GM12878 (cell line): ENCODE measurements around the gene SLC24A3. TPM values are rescaled to one million over a fixed set of nuclear protein-coding genes. Genes with fewer than 3 reads are reported as not detected.

Source experiments
- ATAC-seq: fragments of 200-7000 bp; cut with Tn5 transposase; 3 replicates; pipeline ENCODE4 v1.9.1; 2020; ENCODE audit warnings: mild to moderate bottlenecking, moderate library complexity
- BruUV-seq: library from RNA; stranded (reverse); fragments of 400-500 nt; replicated peaks from 2 replicates; lab custom pipeline; 2021; lab: Mats Ljungman, UMichigan
- CTCF ChIA-PET: fragments of 300-600 bp; sonication (Branson Sonifier 250); formaldehyde crosslinking; extraction: SDS; loops from one replicate; lab custom pipeline; 2021; ENCODE audit warnings: inconsistent platforms; lab: Yijun Ruan, JAX
- POLR2A ChIA-PET: fragments of 350-600 bp; formaldehyde crosslinking; extraction: SDS; loops from one replicate; lab custom pipeline; 2021; ENCODE audit warnings: inconsistent platforms; lab: Charles Lee
- RAD21 ChIA-PET: fragments of 300-600 bp; sonication (Branson Sonifier 250); formaldehyde crosslinking; loops from one replicate; lab custom pipeline; 2023; ENCODE audit warnings: antibody characterized with exemption; ENCODE audit not compliant: unreplicated experiment; lab: Charles Lee
- SMC1A ChIA-PET: fragments of 300-600 bp; sonication (Branson Sonifier 250); formaldehyde crosslinking; loops from one replicate; lab custom pipeline; 2023; ENCODE audit not compliant: unreplicated experiment, uncharacterized antibody; lab: Charles Lee
- DNase-seq: peaks from one replicate; pipeline ENCODE4 v3.0.0-alpha.2; 2011; ENCODE audit warnings: low read depth, low spot score
- FAIRE-seq: peaks from 3 replicates; lab custom pipeline; 2011; peaks lifted over from hg19 to GRCh38; lab: Jason Lieb, UNC
- H2AFZ ChIP-seq: 2 replicates; pipeline ENCODE4 v1.6.0; 2011; ENCODE audit warnings: low read depth, low read length, control low read depth; ENCODE audit not compliant: control insufficient read depth
- H3K27ac ChIP-seq: 2 replicates; pipeline ENCODE4 v1.5.1; 2011; ENCODE audit warnings: control low read depth; ENCODE audit not compliant: control insufficient read depth, insufficient read depth
- H3K27me3 ChIP-seq, 2 experiments: replicated peaks in 1 of 2; 2 replicates each; pipeline versions ENCODE4 v1.6.0 to v1.6.1; 2011; ENCODE audit warnings: low read length in 1 of 2; ENCODE audit not compliant: control insufficient read depth in 2 of 2, insufficient read depth in 2 of 2
- H3K36me3 ChIP-seq, 2 experiments: 2 replicates each; pipeline ENCODE4 v1.5.1; 2011; ENCODE audit warnings: low read length in 1 of 2; ENCODE audit not compliant: control insufficient read depth in 2 of 2, insufficient read depth in 2 of 2
- H3K4me1 ChIP-seq: 2 replicates; pipeline ENCODE4 v1.6.1; 2011; ENCODE audit warnings: mild to moderate bottlenecking, low read length, moderate library complexity, mixed read lengths; ENCODE audit not compliant: control insufficient read depth, insufficient read depth
- H3K4me2 ChIP-seq: 2 replicates; pipeline ENCODE4 v1.6.0; 2011; ENCODE audit warnings: control low read depth; ENCODE audit not compliant: control insufficient read depth, insufficient read depth
- H3K4me3 ChIP-seq: fragments of 200-600 bp; sonication (generic); 2 replicates; pipeline ENCODE4 v1.5.1; 2016
- H3K79me2 ChIP-seq: 2 replicates; pipeline ENCODE4 v1.6.0; 2011; ENCODE audit warnings: low read length; ENCODE audit not compliant: control insufficient read depth, insufficient read depth
- H3K9ac ChIP-seq: 2 replicates; pipeline ENCODE4 v1.8.0; 2011; ENCODE audit warnings: low read length, control low read depth, mixed read lengths; ENCODE audit not compliant: control insufficient read depth, insufficient read depth
- H3K9me3 ChIP-seq: replicated peaks from 3 replicates; pipeline ENCODE4 v1.5.1; 2011; ENCODE audit warnings: mild to moderate bottlenecking, low read length; ENCODE audit not compliant: control insufficient read depth, insufficient read depth
- H4K20me1 ChIP-seq: 2 replicates; pipeline ENCODE4 v1.6.0; 2011; ENCODE audit not compliant: control insufficient read depth, insufficient read depth
- BHLHE40 ChIP-seq, 2 experiments: fragments of 450-650 bp in 1 of 2; IDR thresholded peaks; 2 replicates each; pipeline ENCODE4 v1.6.1; 2011 to 2017; ENCODE audit warnings: low read depth in 2 of 2, borderline replicate concordance in 1 of 2, improper control_type of control experiment in 1 of 2, low read length in 1 of 2, mild to moderate bottlenecking in 1 of 2
- BMI1 ChIP-seq: fragments of 450-650 bp; IDR thresholded peaks from 2 replicates; pipeline ENCODE4 v1.6.1; 2016; ENCODE audit warnings: mild to moderate bottlenecking, moderate library complexity, borderline replicate concordance
- CHD2 ChIP-seq: IDR thresholded peaks from 2 replicates; pipeline ENCODE4 v1.6.1; 2011; ENCODE audit warnings: low read depth, low read length, improper control_type of control experiment, borderline replicate concordance
- CHD4 ChIP-seq: fragments of 200-600 bp; sonication (generic); IDR thresholded peaks from 2 replicates; pipeline ENCODE4 v1.6.1; 2016; ENCODE audit warnings: mild to moderate bottlenecking
- DPF2 ChIP-seq: fragments of 450-650 bp; IDR thresholded peaks from 2 replicates; pipeline ENCODE4 v1.6.1; 2017; ENCODE audit warnings: mild to moderate bottlenecking
- EP300 ChIP-seq, 2 experiments: fragments of 150-350 bp in 1 of 2; IDR thresholded peaks; 2 replicates each; pipeline ENCODE4 v1.6.1; 2011 to 2012; ENCODE audit warnings: low read depth in 2 of 2, low read length in 2 of 2, borderline replicate concordance in 1 of 2, improper control_type of control experiment in 1 of 2, inconsistent platforms in 1 of 2; ENCODE audit not compliant: control insufficient read depth in 1 of 2
- ETV6 ChIP-seq, 2 experiments: fragments of 450-650 bp in 1 of 2; IDR thresholded peaks in 1 of 2; conservative IDR thresholded peaks in 1 of 2; 2 replicates each; pipeline ENCODE4 v1.6.1; 2014; ENCODE audit warnings: antibody characterized with exemption in 1 of 2, borderline replicate concordance in 1 of 2, low read depth in 1 of 2, mild to moderate bottlenecking in 1 of 2, moderate library complexity in 1 of 2
- JUND ChIP-seq: IDR thresholded peaks from 2 replicates; pipeline ENCODE4 v1.6.1; 2012; ENCODE audit warnings: low read depth, mild to moderate bottlenecking, low read length, improper control_type of control experiment, moderate library complexity
- SMC3 ChIP-seq: IDR thresholded peaks from 2 replicates; pipeline ENCODE4 v1.6.1; 2011; ENCODE audit warnings: low read length, improper control_type of control experiment, borderline replicate concordance
- SREBF1 ChIP-seq: IDR thresholded peaks from 2 replicates; pipeline ENCODE4 v1.6.1; 2012; ENCODE audit warnings: mild to moderate bottlenecking, low read length
- WGBS: methylation state at CpG from one replicate; pipeline ENCODE4 v1.1.6; 2016; ENCODE audit warnings: low lambda C conversion rate; ENCODE audit not compliant: insufficient replicate concordance, insufficient coverage; ENCODE audit errors: missing lambda C conversion rate; 5-methylcytosine and 5-hydroxymethylcytosine counted together
- in situ Hi-C: fragments of 300-500 bp; cut with MboI; formaldehyde crosslinking; loops from 9 replicates; pipeline ENCODE4 v1.14.3; 2018; ENCODE audit warnings: mixed read lengths
- intact Hi-C: fragments of 100-400 bp; cut with micrococcal nuclease; formaldehyde crosslinking; loops from one replicate; pipeline ENCODE4 v1.14.2; 2022; ENCODE audit not compliant: unreplicated experiment
- polyA plus RNA-seq, 11 experiments: library from polyadenylated mRNA; depleted of rRNA in 4 of 11; unstranded in 6 of 11; stranded (reverse) in 5 of 11; fragments of >200 nt; fragmentation: Nextera tagmentation in 4 of 11; fragmentation: Illumina TruSeq in 1 of 11; extraction: Ambion mirVana in 4 of 11; extraction: Trizol in 1 of 11; gene quantifications; 1 replicate in 1 of 11; 2 replicates in 10 of 11; pipeline versions ENCODE4 v1.2.1 to v1.2.3, GENCODE V29; 2011 to 2016; ENCODE audit warnings: inconsistent platforms in 2 of 11, missing spikeins in 2 of 11, low read depth in 1 of 11
- total RNA-seq, 4 experiments: library from RNA; depleted of rRNA in 3 of 4; stranded (reverse); fragments of >200 nt in 3 of 4; fragmentation: Illumina TruSeq in 1 of 4; extraction: Trizol in 1 of 4; gene quantifications; 2 replicates each; pipeline versions ENCODE4 v1.2.1 to v1.2.3, GENCODE V29; 2013 to 2021
- TF ChIP-seq, protein P1 (sequence below): IDR thresholded peaks from 2 replicates; pipeline ENCODE4 v1.6.1; 2011; ENCODE audit warnings: low read depth, mild to moderate bottlenecking, low read length, moderate library complexity, borderline replicate concordance; ENCODE audit errors: extremely low read depth
- TF ChIP-seq, protein P2 (sequence below): IDR thresholded peaks from 2 replicates; pipeline ENCODE4 v1.6.1; 2012; ENCODE audit warnings: improper control_type of control experiment, low read depth, low read length; ENCODE audit not compliant: insufficient replicate concordance
- TF ChIP-seq, protein P3 (sequence below): fragments of 450-650 bp; IDR thresholded peaks from 2 replicates; pipeline ENCODE4 v1.6.1; 2017; ENCODE audit warnings: mild to moderate bottlenecking, low read depth, inconsistent platforms; ENCODE audit not compliant: poor library complexity, severe bottlenecking
- TF ChIP-seq, protein P4 (sequence below): fragments of 150-350 bp; IDR thresholded peaks from 2 replicates; pipeline ENCODE4 v1.6.1; 2014; ENCODE audit warnings: mild to moderate bottlenecking, low read depth, low read length

SLC24A3 gene
- total and polyA plus RNA-seq, 10 of the 15 experiments (the other 5 are each of a cell fraction or from before 2014, with no cell fraction given), result 0.04 TPM; not detected in 9

DNA sequence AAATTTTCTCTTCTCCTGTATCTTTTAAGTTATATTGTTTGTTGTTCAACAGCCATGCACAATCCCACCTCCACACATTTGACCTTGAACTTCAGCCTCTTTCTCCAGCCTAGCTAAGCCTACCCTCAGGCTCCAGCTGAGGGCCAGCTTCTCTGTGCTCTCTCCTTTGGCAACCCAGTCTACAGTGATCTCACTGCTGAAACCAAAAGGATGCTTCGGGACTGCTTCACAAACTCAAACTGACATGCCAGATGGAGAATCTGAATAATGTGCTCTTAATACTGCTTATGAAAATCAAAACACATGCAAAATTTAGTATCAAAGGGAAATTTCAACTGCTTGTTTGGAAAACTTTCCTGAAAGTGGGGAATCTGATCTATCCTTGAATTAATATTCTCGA, 529.5 kb downstream of the SLC24A3 start:
- ChIA-PET RAD21 (interaction anchor here (1.4 kb wide), 1 partner anchor 9 kb away, joined by 3 read pairs; no protein-coding TSS in a partner anchor), POLR2A (no interaction called here), SMC1A (interaction anchor here (0.7 to 4.4 kb wide), 9 partner anchors 9 to 81 kb away, joined by 3 to 17 read pairs (median 4); partner anchors contain the start of gene RIN2), CTCF (interaction anchor here (0.6 to 2.6 kb wide), 3 partner anchors 9 to 49 kb away, joined by 3 to 7 read pairs (median 4); partner anchors contain the start of gene RIN2)
- Histone ChIP-seq H3K27me3 (no peaks in the 10 kb centered on the region; a peak in 1 of 4 replicates), H3K9ac (no peak overlapping the region), H3K36me3 (no peaks in the 10 kb centered on the region), H3K4me3 (no peak overlapping the region), H2AFZ (no peak overlapping the region), H3K27ac (no peak overlapping the region), H3K4me2 (no peak overlapping the region), H3K79me2 (no peaks in the 10 kb centered on the region), H3K4me1 (no peaks in the 10 kb centered on the region), H3K9me3 (no peaks in the 10 kb centered on the region; the same call in 2 of the 3 replicates), H4K20me1 (no peaks in the 10 kb centered on the region)
- intact Hi-C loops, result no loop called here
- no peak for FAIRE-seq
- ATAC-seq, result no peak
- in situ Hi-C loops, result no loop called here
- WGBS, result 53% methylated on average over 2 of the region's 2 CpGs
- BruUV-seq, result no TSS peak
- no peak for DNase-seq
- no peak for TF ChIP-seq CHD2
- TF ChIP-seq CHD4, result no peak
- TF ChIP-seq SREBF1, result no peak
- TF ChIP-seq, protein P1, sequence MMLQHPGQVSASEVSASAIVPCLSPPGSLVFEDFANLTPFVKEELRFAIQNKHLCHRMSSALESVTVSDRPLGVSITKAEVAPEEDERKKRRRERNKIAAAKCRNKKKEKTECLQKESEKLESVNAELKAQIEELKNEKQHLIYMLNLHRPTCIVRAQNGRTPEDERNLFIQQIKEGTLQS, result no peak
- TF ChIP-seq, protein P2, sequence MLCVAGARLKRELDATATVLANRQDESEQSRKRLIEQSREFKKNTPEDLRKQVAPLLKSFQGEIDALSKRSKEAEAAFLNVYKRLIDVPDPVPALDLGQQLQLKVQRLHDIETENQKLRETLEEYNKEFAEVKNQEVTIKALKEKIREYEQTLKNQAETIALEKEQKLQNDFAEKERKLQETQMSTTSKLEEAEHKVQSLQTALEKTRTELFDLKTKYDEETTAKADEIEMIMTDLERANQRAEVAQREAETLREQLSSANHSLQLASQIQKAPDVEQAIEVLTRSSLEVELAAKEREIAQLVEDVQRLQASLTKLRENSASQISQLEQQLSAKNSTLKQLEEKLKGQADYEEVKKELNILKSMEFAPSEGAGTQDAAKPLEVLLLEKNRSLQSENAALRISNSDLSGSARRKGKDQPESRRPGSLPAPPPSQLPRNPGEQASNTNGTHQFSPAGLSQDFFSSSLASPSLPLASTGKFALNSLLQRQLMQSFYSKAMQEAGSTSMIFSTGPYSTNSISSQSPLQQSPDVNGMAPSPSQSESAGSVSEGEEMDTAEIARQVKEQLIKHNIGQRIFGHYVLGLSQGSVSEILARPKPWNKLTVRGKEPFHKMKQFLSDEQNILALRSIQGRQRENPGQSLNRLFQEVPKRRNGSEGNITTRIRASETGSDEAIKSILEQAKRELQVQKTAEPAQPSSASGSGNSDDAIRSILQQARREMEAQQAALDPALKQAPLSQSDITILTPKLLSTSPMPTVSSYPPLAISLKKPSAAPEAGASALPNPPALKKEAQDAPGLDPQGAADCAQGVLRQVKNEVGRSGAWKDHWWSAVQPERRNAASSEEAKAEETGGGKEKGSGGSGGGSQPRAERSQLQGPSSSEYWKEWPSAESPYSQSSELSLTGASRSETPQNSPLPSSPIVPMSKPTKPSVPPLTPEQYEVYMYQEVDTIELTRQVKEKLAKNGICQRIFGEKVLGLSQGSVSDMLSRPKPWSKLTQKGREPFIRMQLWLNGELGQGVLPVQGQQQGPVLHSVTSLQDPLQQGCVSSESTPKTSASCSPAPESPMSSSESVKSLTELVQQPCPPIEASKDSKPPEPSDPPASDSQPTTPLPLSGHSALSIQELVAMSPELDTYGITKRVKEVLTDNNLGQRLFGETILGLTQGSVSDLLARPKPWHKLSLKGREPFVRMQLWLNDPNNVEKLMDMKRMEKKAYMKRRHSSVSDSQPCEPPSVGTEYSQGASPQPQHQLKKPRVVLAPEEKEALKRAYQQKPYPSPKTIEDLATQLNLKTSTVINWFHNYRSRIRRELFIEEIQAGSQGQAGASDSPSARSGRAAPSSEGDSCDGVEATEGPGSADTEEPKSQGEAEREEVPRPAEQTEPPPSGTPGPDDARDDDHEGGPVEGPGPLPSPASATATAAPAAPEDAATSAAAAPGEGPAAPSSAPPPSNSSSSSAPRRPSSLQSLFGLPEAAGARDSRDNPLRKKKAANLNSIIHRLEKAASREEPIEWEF, result no peak
- no peak for TF ChIP-seq ETV6 (conservative IDR thresholded peaks at IDR 0.05 in 1 of 2, IDR thresholded peaks at IDR 0.05 in 1 of 2; ENCODE audit: borderline replicate concordance in 1 of 2, low read depth in 1 of 2)
- TF ChIP-seq, protein P3, sequence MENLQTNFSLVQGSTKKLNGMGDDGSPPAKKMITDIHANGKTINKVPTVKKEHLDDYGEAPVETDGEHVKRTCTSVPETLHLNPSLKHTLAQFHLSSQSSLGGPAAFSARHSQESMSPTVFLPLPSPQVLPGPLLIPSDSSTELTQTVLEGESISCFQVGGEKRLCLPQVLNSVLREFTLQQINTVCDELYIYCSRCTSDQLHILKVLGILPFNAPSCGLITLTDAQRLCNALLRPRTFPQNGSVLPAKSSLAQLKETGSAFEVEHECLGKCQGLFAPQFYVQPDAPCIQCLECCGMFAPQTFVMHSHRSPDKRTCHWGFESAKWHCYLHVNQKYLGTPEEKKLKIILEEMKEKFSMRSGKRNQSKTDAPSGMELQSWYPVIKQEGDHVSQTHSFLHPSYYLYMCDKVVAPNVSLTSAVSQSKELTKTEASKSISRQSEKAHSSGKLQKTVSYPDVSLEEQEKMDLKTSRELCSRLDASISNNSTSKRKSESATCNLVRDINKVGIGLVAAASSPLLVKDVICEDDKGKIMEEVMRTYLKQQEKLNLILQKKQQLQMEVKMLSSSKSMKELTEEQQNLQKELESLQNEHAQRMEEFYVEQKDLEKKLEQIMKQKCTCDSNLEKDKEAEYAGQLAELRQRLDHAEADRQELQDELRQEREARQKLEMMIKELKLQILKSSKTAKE, result no peak
- TF ChIP-seq BHLHE40 (IDR thresholded peaks at IDR 0.05; ENCODE audit: borderline replicate concordance in 1 of 2, low read depth in 2 of 2, low read length in 1 of 2), result no peak
- no peak for TF ChIP-seq SMC3
- no peak for TF ChIP-seq BMI1
- no peak for TF ChIP-seq JUND
- no peak for TF ChIP-seq EP300 (IDR thresholded peaks at IDR 0.05; ENCODE audit: borderline replicate concordance in 1 of 2, control insufficient read depth in 1 of 2, low read depth in 2 of 2, low read length in 2 of 2)
- TF ChIP-seq, protein P4, sequence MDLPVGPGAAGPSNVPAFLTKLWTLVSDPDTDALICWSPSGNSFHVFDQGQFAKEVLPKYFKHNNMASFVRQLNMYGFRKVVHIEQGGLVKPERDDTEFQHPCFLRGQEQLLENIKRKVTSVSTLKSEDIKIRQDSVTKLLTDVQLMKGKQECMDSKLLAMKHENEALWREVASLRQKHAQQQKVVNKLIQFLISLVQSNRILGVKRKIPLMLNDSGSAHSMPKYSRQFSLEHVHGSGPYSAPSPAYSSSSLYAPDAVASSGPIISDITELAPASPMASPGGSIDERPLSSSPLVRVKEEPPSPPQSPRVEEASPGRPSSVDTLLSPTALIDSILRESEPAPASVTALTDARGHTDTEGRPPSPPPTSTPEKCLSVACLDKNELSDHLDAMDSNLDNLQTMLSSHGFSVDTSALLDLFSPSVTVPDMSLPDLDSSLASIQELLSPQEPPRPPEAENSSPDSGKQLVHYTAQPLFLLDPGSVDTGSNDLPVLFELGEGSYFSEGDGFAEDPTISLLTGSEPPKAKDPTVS, result no peak
- TF ChIP-seq DPF2, result no peak
